ENCODE data around the gene TEX36. TPM values are rescaled to one million over a fixed set of nuclear protein-coding genes. Genes with fewer than 3 reads are reported as not detected.
"Not testable (repeated sequence)": the region's sequence is repeated elsewhere in the genome, so short reads cannot be mapped to it uniquely, and the experiment has no call there.

TEX36 gene
- total RNA-seq, 2 experiments from 2014 or later = not detected

- no peaks in the 10 kb centered on the region for H3K9me3 Mint-ChIP-seq
- ATAC-seq (ENCODE audit: poor library complexity) (no peak), DNase-seq (no peak)
- Histone ChIP-seq H3K4me1 (ENCODE audit: insufficient read depth, low read length) (no peaks in the 10 kb centered on the region), H3K27ac (ENCODE audit: low read depth in 1 of 2, low read length in 2 of 2) (no peak overlapping the region), H3K4me3 (ENCODE audit: low read length) (no peak overlapping the region), H3K27me3 (ENCODE audit: control insufficient read depth in 1 of 2, insufficient read depth in 2 of 2, low read length in 2 of 2) (peaks cover 0 to 5% of the 10 kb centered on the region in 2 experiments), H3K9me3 (ENCODE audit: control insufficient read depth in 1 of 2, insufficient read depth in 1 of 2, low read length in 2 of 2) (no peaks in the 10 kb centered on the region), H3K36me3 (ENCODE audit: insufficient read depth, low read length) (no peaks in the 10 kb centered on the region)
- H3K36me3 Mint-ChIP-seq (ENCODE audit: low read depth) = no peaks in the 10 kb centered on the region
- H3K27ac Mint-ChIP-seq = no peak overlapping the region
- no peaks in the 10 kb centered on the region for H3K4me1 Mint-ChIP-seq (ENCODE audit: low read depth)
- ChIA-PET POLR2A (no interaction called here), CTCF (no interaction called here)
- no peak for TF ChIP-seq CTCF (IDR thresholded peaks at IDR 0.05)
- intact Hi-C loops (cut with DNase I, micrococcal nuclease) = no loop called here
- H3K27me3 Mint-ChIP-seq = peaks cover 9% of the 10 kb centered on the region
- no peak overlapping the region for H3K4me3 Mint-ChIP-seq
Observed at GRCh38 chr10:125656523-125656922, 26.4 kb downstream of the TEX36 start.

- H3K4me1 Mint-ChIP-seq (ENCODE audit: low read depth) = not testable (repeated sequence)
Observed at GRCh38 chr10:125653113-125653512, 29.9 kb downstream of the TEX36 start.

GRCh38 chr10:125646311-125646710 is 36.7 kb downstream of the TEX36 start:
- no peak for DNase-seq
- ATAC-seq (ENCODE audit: poor library complexity) = no peak
- H3K36me3 Mint-ChIP-seq (ENCODE audit: low read depth) = no peaks in the 10 kb centered on the region
- intact Hi-C loops (cut with DNase I, micrococcal nuclease) = no loop called here
- H3K27ac ChIP-seq (ENCODE audit: low read depth in 1 of 2, low read length in 2 of 2) = no peak overlapping the region
- no peaks in the 10 kb centered on the region for H3K4me1 Mint-ChIP-seq (ENCODE audit: low read depth)
- no peak overlapping the region for H3K27ac Mint-ChIP-seq
- H3K9me3 Mint-ChIP-seq = peaks cover 4% of the 10 kb centered on the region
- POLR2A ChIA-PET = no interaction called here
- H3K9me3 ChIP-seq (ENCODE audit: control insufficient read depth in 1 of 2, insufficient read depth in 1 of 2, low read length in 2 of 2) = peaks cover 6 to 7% of the 10 kb centered on the region in 2 experiments
- H3K4me3 Mint-ChIP-seq = no peak overlapping the region
- CTCF ChIA-PET = no interaction called here
- H3K36me3 ChIP-seq (ENCODE audit: insufficient read depth, low read length) = no peaks in the 10 kb centered on the region
- no peak overlapping the region for H3K4me3 ChIP-seq (ENCODE audit: low read length)
- no peak for TF ChIP-seq CTCF (IDR thresholded peaks at IDR 0.05)
- no peaks in the 10 kb centered on the region for H3K27me3 ChIP-seq (ENCODE audit: control insufficient read depth in 1 of 2, insufficient read depth in 2 of 2, low read length in 2 of 2)
- peaks cover 25% of the 10 kb centered on the region for H3K27me3 Mint-ChIP-seq
- H3K4me1 ChIP-seq (ENCODE audit: insufficient read depth, low read length) = no peaks in the 10 kb centered on the region

More at GRCh38 chr10:125653113-125653512, 29.9 kb downstream of the TEX36 start:
- H3K9me3 Mint-ChIP-seq; H3K27ac ChIP-seq (ENCODE audit: low read depth in 1 of 2, low read length in 2 of 2); H3K9me3 ChIP-seq (ENCODE audit: control insufficient read depth in 1 of 2, insufficient read depth in 1 of 2, low read length in 2 of 2); H3K27me3 ChIP-seq (ENCODE audit: control insufficient read depth in 1 of 2, insufficient read depth in 2 of 2, low read length in 2 of 2); H3K4me3 Mint-ChIP-seq; ATAC-seq (ENCODE audit: poor library complexity); H3K27ac Mint-ChIP-seq; CTCF ChIA-PET; H3K4me3 ChIP-seq (ENCODE audit: low read length); POLR2A ChIA-PET; H3K36me3 ChIP-seq (ENCODE audit: insufficient read depth, low read length); intact Hi-C loops (cut with DNase I, micrococcal nuclease); H3K4me1 ChIP-seq (ENCODE audit: insufficient read depth, low read length); H3K36me3 Mint-ChIP-seq (ENCODE audit: low read depth); DNase-seq: not testable (repeated sequence)
- peaks cover 17% of the 10 kb centered on the region for H3K27me3 Mint-ChIP-seq

- Mint-ChIP-seq H3K4me1 (ENCODE audit: low read depth) (no peaks in the 10 kb centered on the region), H3K9me3 (no peaks in the 10 kb centered on the region), H3K36me3 (ENCODE audit: low read depth) (no peaks in the 10 kb centered on the region), H3K4me3 (no peak overlapping the region), H3K27me3 (peaks cover 33% of the 10 kb centered on the region), H3K27ac (no peak overlapping the region)
- no peaks in the 10 kb centered on the region for H3K36me3 ChIP-seq (ENCODE audit: insufficient read depth, low read length)
- no peaks in the 10 kb centered on the region for H3K27me3 ChIP-seq (ENCODE audit: control insufficient read depth in 1 of 2, insufficient read depth in 2 of 2, low read length in 2 of 2)
- no peaks in the 10 kb centered on the region for H3K9me3 ChIP-seq (ENCODE audit: control insufficient read depth in 1 of 2, insufficient read depth in 1 of 2, low read length in 2 of 2)
- ChIA-PET CTCF (no interaction called here), POLR2A (no interaction called here)
- H3K27ac ChIP-seq (ENCODE audit: low read depth in 1 of 2, low read length in 2 of 2) = no peak overlapping the region
- no peak overlapping the region for H3K4me3 ChIP-seq (ENCODE audit: low read length)
- no peak for DNase-seq
- H3K4me1 ChIP-seq (ENCODE audit: insufficient read depth, low read length) = no peaks in the 10 kb centered on the region
- ATAC-seq (ENCODE audit: poor library complexity) = no peak
- intact Hi-C loops (cut with DNase I, micrococcal nuclease) = no loop called here
- no peak for TF ChIP-seq CTCF (IDR thresholded peaks at IDR 0.05)
Observed at GRCh38 chr10:125641398-125641797, 41.6 kb downstream of the TEX36 start.

Data from CD4-positive, alpha-beta T cell (primary cell).